Calu3 (cell line): Measurements from ENCODE around the gene SHC4. TPM values are rescaled to one million over a fixed set of nuclear protein-coding genes. Genes with fewer than 3 reads are reported as not detected.

ENCODE experiments used
- BruUV-seq: library from RNA; stranded (reverse); fragments of 400-500 nt; replicated peaks from 2 replicates; lab custom pipeline; 2021; lab: Mats Ljungman, UMichigan
- CTCF ChIA-PET: fragments of 300-600 bp; sonication (Branson Sonifier 250); formaldehyde crosslinking; loops from one replicate; lab custom pipeline; 2022; ENCODE audit warnings: antibody characterized with exemption; lab: Charles Lee
- DNase-seq: peaks from one replicate; pipeline ENCODE4 v3.0.0; 2022
- H3K27ac Mint-ChIP-seq: one replicate; pipeline ENCODE4 v1.8.0; 2022; ENCODE audit warnings: mixed read lengths; ENCODE audit not compliant: unreplicated experiment
- H3K27me3 Mint-ChIP-seq: one replicate; pipeline ENCODE4 v1.8.0; 2022; ENCODE audit warnings: mixed read lengths; ENCODE audit not compliant: unreplicated experiment
- H3K36me3 Mint-ChIP-seq: one replicate; pipeline ENCODE4 v1.8.0; 2022; ENCODE audit warnings: mild to moderate bottlenecking, moderate library complexity, mixed read lengths; ENCODE audit not compliant: insufficient read depth, unreplicated experiment
- H3K4me1 Mint-ChIP-seq: one replicate; pipeline ENCODE4 v1.8.0; 2022; ENCODE audit warnings: mild to moderate bottlenecking, low read depth, mixed read lengths; ENCODE audit not compliant: unreplicated experiment
- H3K4me3 Mint-ChIP-seq: one replicate; pipeline ENCODE4 v1.8.0; 2022; ENCODE audit warnings: mild to moderate bottlenecking, low read depth, moderate library complexity, mixed read lengths; ENCODE audit not compliant: unreplicated experiment
- H3K9me3 Mint-ChIP-seq: one replicate; pipeline ENCODE4 v1.8.0; 2022; ENCODE audit warnings: low read depth, mixed read lengths; ENCODE audit not compliant: unreplicated experiment
- intact Hi-C: fragments of 100-400 bp; cut with micrococcal nuclease; formaldehyde crosslinking; loops from one replicate; pipeline ENCODE4 v1.10.0; 2022; ENCODE audit not compliant: unreplicated experiment
- total RNA-seq: library from RNA; stranded (reverse); gene quantifications from 2 replicates; pipeline ENCODE4 v1.2.3, GENCODE V29; 2022
- TF ChIP-seq, protein P1 (sequence below): fragments of 200-600 bp; IDR thresholded peaks from one replicate; pipeline ENCODE4 v1.8.0; 2022; ENCODE audit warnings: antibody characterized with exemption; ENCODE audit not compliant: unreplicated experiment

SHC4 gene
- total RNA-seq, 1 experiment from 2014 or later: 1.2 TPM

DNA sequence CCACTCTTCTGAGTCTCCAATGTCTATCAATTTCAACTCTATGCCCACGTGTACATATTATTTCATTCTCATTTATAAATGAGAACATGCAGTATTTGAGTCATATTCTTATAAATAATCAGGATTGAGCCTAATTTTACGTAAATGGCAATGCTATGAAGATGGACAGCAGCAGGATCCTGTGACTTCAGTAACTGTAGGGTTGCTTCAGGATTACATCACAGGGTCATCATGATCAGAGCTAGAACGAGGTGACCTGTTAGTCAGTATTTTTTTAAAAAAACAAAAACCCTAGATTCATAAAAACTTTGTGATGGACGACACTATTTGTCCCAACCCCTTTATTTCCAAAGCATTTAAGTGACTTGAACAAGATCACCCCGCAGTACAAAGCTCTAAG, 21.8 kb downstream of the SHC4 start:
- CTCF ChIA-PET: interaction anchor here (0.7 kb wide), 3 partner anchors 23 to 1559 kb away, joined by 3 read pairs; no protein-coding TSS in a partner anchor
- peaks cover 29% of the 10 kb centered on the region for H3K4me1 Mint-ChIP-seq
- no TSS peak for BruUV-seq

DNA sequence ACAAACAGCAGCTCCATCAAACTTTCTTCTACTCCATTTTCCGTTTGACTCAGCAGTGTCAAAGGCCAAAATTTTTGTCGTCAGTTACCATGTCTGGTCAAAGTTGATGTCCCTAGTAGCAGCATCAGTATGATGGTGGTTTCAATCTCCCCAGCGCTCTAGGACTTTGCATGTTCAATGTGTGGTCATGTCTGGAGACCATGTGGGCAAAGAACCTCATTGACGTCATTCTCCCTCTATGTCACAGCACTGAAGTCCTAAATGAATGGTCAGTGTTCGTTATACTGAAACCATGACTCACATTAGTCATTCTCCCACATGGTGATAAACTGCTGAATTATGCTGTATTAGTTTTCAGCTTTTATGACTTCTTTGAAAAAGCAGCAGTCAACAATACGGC, 23.2 kb downstream of the SHC4 start:
- H3K36me3 Mint-ChIP-seq: no peaks in the 10 kb centered on the region
- peak overlapping the region; percentile 28 for H3K27ac Mint-ChIP-seq
- no peak for DNase-seq
- CTCF ChIA-PET: interaction anchor here (1.5 kb wide), 1 partner anchor 63 kb away, joined by 4 read pairs; the partner anchor contains the start of gene EID1
- no TSS peak for BruUV-seq
- intact Hi-C loops: no loop called here
- H3K4me1 Mint-ChIP-seq: peaks cover 16% of the 10 kb centered on the region
- no peak overlapping the region for H3K4me3 Mint-ChIP-seq
- TF ChIP-seq, protein P1, sequence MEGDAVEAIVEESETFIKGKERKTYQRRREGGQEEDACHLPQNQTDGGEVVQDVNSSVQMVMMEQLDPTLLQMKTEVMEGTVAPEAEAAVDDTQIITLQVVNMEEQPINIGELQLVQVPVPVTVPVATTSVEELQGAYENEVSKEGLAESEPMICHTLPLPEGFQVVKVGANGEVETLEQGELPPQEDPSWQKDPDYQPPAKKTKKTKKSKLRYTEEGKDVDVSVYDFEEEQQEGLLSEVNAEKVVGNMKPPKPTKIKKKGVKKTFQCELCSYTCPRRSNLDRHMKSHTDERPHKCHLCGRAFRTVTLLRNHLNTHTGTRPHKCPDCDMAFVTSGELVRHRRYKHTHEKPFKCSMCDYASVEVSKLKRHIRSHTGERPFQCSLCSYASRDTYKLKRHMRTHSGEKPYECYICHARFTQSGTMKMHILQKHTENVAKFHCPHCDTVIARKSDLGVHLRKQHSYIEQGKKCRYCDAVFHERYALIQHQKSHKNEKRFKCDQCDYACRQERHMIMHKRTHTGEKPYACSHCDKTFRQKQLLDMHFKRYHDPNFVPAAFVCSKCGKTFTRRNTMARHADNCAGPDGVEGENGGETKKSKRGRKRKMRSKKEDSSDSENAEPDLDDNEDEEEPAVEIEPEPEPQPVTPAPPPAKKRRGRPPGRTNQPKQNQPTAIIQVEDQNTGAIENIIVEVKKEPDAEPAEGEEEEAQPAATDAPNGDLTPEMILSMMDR: no peak
- H3K9me3 Mint-ChIP-seq: peaks cover 3% of the 10 kb centered on the region
- H3K27me3 Mint-ChIP-seq: no peaks in the 10 kb centered on the region

More for the DNA sequence above, 21.8 kb downstream of the SHC4 start:
- peaks cover 3% of the 10 kb centered on the region for H3K9me3 Mint-ChIP-seq
- TF ChIP-seq, protein P1: no peak
- no peak overlapping the region for H3K27ac Mint-ChIP-seq
- no peak for DNase-seq
- no peak overlapping the region for H3K4me3 Mint-ChIP-seq
- intact Hi-C loops: no loop called here
- H3K36me3 Mint-ChIP-seq: no peaks in the 10 kb centered on the region
- H3K27me3 Mint-ChIP-seq: no peaks in the 10 kb centered on the region

DNA sequence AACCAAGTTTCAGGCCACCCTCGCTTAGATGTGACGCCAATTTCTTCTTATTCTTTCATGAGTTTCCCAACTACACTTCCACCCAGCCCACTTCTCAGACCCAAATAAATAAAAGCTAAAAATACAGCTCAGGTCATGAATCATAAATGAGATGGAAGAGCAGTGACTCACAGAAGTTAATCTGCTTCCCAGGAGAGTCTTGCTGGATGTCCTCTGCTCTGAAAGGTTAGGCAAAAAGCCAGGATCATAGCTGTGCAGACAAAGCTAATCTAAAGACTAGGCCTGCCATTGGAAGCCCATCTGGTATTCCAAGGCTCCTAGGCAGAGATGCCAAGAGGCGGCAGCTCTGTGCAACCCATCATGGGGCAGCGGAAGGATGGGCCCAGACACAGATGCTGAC, 24.1 kb downstream of the SHC4 start:
- no peak for DNase-seq
- Mint-ChIP-seq H3K27ac (no peak overlapping the region), H3K4me1 (peaks cover 9% of the 10 kb centered on the region), H3K4me3 (no peak overlapping the region), H3K36me3 (no peaks in the 10 kb centered on the region), H3K27me3 (no peaks in the 10 kb centered on the region), H3K9me3 (peaks cover 3% of the 10 kb centered on the region)
- intact Hi-C loops: no loop called here
- no TSS peak for BruUV-seq
- CTCF ChIA-PET: interaction anchor here (0.7 to 1.5 kb wide), 2 partner anchors 8 to 62 kb away, joined by 3 to 4 read pairs; partner anchors contain the start of gene EID1
- TF ChIP-seq, protein P1: no peak

DNA sequence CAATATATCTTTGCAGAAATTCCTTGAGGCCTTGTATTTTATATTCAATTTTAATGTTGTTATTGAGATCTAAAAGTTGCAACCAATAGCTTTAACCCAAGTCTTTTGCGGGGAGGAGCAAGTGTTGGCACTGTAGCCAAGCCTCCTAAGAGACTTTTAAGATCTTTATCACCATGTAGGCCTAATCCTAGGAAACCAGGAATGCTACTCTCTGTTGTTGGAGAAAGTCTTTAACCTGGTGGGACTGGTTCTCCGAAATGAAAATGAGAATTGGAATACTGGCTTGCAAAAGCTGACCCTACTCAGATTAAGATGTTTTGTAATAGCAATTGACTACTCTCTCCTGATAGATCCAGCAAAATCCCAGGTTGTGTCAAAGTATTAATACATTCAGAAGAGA, 25.8 kb downstream of the SHC4 start:
- BruUV-seq: no TSS peak
- Mint-ChIP-seq H3K27me3 (no peaks in the 10 kb centered on the region), H3K27ac (no peak overlapping the region), H3K4me1 (peaks cover 9% of the 10 kb centered on the region), H3K36me3 (no peaks in the 10 kb centered on the region), H3K4me3 (no peak overlapping the region), H3K9me3 (no peaks in the 10 kb centered on the region)
- CTCF ChIA-PET: no interaction called here
- DNase-seq: no peak
- intact Hi-C loops: no loop called here
- TF ChIP-seq, protein P1: no peak
